HG02981 (cell line): Measurements from ENCODE around the gene ARSB.
"Not testable (repeated sequence)": the region's sequence is repeated elsewhere in the genome, so short reads cannot be mapped to it uniquely, and the experiment has no call there.

Experiments used
- ATAC-seq: cut with Tn5 transposase; IDR thresholded peaks from one replicate; pipeline ENCODE4 v1.9.1; 2021; ENCODE audit warnings: mild to moderate bottlenecking, moderate library complexity; ENCODE audit not compliant: unreplicated experiment

The ARSB gene

GRCh38 chr5:78758169-78758839 lies 226.8 kb downstream of the ARSB start:
- ATAC-seq = peak; percentile 62

GRCh38 chr5:78757269-78758053 lies 227.6 kb downstream of the ARSB start:
- peak; percentile 50 for ATAC-seq

GRCh38 chr5:78756858-78757257 lies 228.3 kb downstream of the ARSB start:
- ATAC-seq = peak; percentile 2

DNA sequence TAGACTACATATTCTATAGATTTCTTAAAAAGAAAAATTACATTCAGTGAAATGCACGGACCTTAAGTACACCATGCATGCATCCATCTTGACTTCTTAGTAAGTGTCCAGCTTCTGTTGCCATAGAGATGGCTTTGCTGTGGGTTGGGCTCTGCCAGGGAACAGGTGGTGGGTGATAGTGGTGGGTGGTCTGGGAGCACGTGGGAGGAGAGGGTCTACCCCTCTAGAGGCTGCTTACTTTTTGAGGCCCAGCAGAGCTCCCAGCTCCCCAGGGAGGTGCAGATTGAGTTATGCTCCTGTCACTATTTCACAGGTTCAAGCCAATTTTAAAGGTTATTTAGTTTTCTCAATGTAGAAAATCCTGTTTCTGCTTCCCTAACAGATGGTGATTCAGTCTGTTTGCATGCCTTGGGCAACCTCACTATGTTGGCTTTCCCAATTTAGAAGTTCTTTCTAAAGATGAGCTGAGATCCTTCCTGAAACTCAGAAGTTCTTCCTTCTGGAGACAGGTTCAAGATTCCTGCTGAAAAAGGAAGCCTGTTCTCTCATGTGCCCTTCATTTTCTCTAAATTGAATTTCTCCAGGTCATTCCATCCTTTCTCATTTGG lies 229.2 kb downstream of the ARSB start:
- ATAC-seq = no peak

GRCh38 chr5:78754655-78755054 lies 230.5 kb downstream of the ARSB start:
- no peak for ATAC-seq

DNA sequence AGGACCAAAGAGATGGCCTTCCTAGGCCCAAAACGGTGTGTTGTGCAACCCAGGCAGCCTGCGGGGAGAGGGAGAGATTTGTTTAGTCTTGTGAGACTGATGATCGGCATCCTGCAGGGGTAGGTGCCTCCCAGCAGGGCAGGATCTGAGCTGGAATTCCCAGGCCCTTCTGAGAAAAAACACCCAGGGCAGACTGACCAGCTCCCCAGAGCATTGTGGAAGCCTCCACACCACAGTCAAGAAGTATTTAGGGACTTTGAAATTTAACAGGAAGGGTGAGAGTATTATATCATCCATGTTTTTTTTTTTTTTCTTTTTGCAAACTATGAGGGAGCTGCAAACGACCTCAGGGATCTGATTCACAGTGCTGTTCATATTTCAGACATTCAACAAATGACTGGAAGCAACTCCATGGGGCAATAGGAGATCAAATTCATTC lies 232.0 kb downstream of the ARSB start:
- no peak for ATAC-seq

- ATAC-seq = no peak
Measured at GRCh38 chr5:78751872-78752271, 233.2 kb downstream of the ARSB start.

DNA sequence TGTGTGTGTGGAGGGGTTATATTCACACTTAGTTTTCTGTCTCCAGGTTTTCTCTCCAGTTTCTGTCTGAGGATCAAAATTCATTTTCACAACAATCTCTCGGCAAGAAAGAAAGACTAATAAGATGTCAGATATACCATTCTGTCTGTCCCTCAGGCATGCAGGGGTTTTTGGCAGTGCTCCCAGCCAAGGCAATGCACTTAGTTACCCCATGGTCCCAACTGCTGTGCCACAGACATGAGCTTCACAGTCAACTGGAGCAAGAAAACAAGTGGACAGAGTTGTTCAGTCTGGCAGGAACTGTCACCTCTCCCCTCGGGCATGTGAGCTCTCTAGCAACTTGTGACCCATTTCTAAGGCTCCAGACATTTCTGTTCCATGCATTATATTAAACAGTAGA lies 234.8 kb downstream of the ARSB start:
- no peak for ATAC-seq

- no peak for ATAC-seq
Measured at GRCh38 chr5:78747705-78748359, 237.3 kb downstream of the ARSB start.

- ATAC-seq = no peak
Measured at GRCh38 chr5:78747055-78747454, 238.1 kb downstream of the ARSB start.

GRCh38 chr5:78746021-78746770 lies 238.9 kb downstream of the ARSB start:
- no peak for ATAC-seq

- ATAC-seq = no peak
Measured at GRCh38 chr5:78744951-78745534, 240.1 kb downstream of the ARSB start.

DNA sequence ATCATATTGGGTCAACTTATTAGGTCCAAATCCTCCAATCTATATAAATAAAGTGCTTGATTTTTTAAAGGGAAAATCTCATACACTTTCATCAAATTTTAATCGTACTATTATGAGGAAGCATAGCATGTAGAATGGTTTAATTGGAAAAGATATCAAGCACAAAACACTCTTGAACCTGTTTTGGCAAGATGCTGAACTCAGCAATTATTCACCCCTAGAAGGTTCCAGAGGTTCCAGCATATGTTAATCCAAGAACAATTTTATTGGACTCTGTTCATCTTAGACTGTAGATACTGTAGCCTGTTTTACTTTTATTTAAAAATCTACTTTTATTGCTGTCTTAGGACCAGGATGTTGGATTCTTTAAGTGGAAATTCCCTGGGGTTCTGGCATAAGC lies 244.1 kb downstream of the ARSB start:
- ATAC-seq = no peak

GRCh38 chr5:78738693-78739300 lies 246.3 kb downstream of the ARSB start:
- no peak for ATAC-seq

DNA sequence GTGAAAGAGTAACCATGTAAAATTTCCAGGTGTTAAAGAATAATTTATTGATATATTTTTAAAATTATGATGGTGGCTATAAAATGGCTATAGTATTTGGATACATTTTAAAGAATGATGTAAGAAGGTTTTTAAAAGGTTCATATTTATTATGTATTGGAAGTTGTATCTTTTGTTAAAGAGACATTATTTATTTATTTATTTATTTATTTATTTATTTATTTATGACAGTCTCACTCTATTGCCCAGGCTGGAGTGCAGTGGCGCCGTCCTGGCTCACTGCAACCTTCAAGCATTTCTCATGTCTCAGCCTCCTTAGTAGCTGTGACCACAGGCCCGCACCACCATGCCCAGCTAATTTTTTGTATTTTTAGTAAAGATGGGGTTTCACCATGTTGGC lies 247.0 kb downstream of the ARSB start:
- no peak for ATAC-seq

DNA sequence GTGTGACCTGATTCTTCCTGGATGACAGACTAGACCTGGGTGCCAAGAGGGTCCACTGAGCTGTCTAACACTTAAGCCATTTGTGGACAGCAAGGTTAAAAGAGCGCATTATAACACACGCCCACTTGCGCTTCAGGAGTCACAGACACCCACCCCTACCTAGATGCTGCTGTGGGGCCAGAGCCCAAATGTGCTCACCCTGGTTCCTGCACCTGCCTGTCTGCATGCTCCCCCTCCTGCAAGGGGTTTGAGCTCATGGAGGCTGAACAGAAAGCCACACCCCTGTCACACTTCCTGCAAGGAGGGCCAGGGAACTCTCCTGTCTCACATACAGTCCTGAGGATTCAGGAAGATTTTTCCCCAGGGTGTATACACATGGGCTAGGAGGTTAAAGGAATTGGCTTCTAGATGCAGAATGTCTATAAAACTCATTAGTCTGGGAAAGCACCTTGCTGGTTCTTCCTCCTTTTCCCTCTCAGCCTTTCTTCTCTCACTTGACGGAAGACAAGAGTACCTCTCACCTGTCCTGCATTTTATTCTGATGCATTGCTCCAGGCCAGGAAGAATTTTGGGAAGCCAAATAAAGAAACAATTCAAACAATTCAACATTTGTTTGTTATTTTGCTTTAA lies 249.2 kb downstream of the ARSB start:
- no peak for ATAC-seq

GRCh38 chr5:78734950-78735349 lies 250.2 kb downstream of the ARSB start:
- no peak for ATAC-seq

GRCh38 chr5:78734094-78734845 lies 250.8 kb downstream of the ARSB start:
- ATAC-seq = peak; percentile 44

- ATAC-seq = not testable (repeated sequence)
Measured at GRCh38 chr5:78732721-78733120, 252.4 kb downstream of the ARSB start.
